ENCODE measurements around the gene NKD2. TPM values are rescaled to one million over a fixed set of nuclear protein-coding genes. Genes with fewer than 3 reads are reported as not detected.
"Not testable (repeated sequence)": the region's sequence is repeated elsewhere in the genome, so short reads cannot be mapped to it uniquely, and the experiment has no call there.

NKD2 gene
- total and polyA plus RNA-seq, 11 donors: 0.56 to 6.6 (median 2.3) TPM

DNA sequence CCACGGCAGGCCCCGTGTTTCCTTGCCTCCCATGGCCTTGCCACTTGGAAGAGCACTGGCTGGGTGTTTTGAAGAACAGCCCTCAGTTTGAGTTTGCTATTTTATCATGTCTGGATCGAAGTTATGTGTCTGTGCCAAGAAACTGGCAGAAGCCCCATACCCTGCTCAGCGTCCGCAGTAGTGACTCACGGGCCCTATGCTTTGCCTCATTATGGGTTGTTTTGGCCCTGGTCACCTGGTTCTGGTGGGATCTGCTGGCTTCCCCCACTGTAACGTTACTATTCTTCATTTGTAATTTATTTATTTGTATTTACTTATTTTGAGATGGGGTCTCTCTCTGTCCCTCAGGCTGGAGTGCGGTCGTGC, 42.3 kb upstream of the NKD2 start:
- Histone ChIP-seq H3K27me3 (peaks cover 0 to 19% (median 0%) of the 10 kb centered on the region in 9 donors), H3K36me3 (no peaks in the 10 kb centered on the region), H3K4me3 (no peak overlapping the region), H3K9me3 (no peaks in the 10 kb centered on the region), H3K27ac (no peak overlapping the region), H3K4me1 (peaks cover 0 to 30% (median 0%) of the 10 kb centered on the region in 12 donors)
- DNase-seq (no peak), ATAC-seq (no peak)
- no peak for TF ChIP-seq POLR2A (IDR thresholded peaks at IDR 0.05)
- TF ChIP-seq CTCF (IDR thresholded peaks at IDR 0.05): no peak
- WGBS, 4 donors: 79 to 87% (median 83%) methylated on average over 9 of the region's 9 CpGs
- intact Hi-C loops (cut with DNase I): no loop called here

GRCh38 chr5:966941-967340, 41.7 kb upstream of the NKD2 start:
- no peak overlapping the region for H3K27ac ChIP-seq
- no peaks in the 10 kb centered on the region for H3K36me3 ChIP-seq
- H3K4me3 ChIP-seq: no peak overlapping the region
- H3K4me1 ChIP-seq: peaks cover 0 to 30% (median 0%) of the 10 kb centered on the region in 12 donors
- peaks cover 0 to 19% (median 0%) of the 10 kb centered on the region in 9 donors for H3K27me3 ChIP-seq
- 82 to 86% (median 85%) methylated on average over 6 of the region's 6 CpGs for WGBS, 4 donors
- TF ChIP-seq POLR2A (IDR thresholded peaks at IDR 0.05) (no peak), CTCF (IDR thresholded peaks at IDR 0.05) (no peak)
- peaks cover 0 to 4% (median 0%) of the 10 kb centered on the region in 12 donors for H3K9me3 ChIP-seq
- intact Hi-C loops (cut with DNase I): no loop called here
- DNase-seq (no peak), ATAC-seq (no peak)

GRCh38 chr5:968881-969280, 39.7 kb upstream of the NKD2 start:
- intact Hi-C loops (cut with DNase I): no loop called here
- no peaks in the 10 kb centered on the region for H3K36me3 ChIP-seq
- no peak overlapping the region for H3K4me3 ChIP-seq
- DNase-seq: peak in 1 of 5 donors; percentile 9
- H3K4me1 ChIP-seq: peaks cover 0 to 20% (median 0%) of the 10 kb centered on the region in 12 donors
- peaks cover 0 to 6% (median 0%) of the 10 kb centered on the region in 12 donors for H3K9me3 ChIP-seq
- TF ChIP-seq CTCF (IDR thresholded peaks at IDR 0.05) (no peak), POLR2A (IDR thresholded peaks at IDR 0.05) (no peak)
- H3K27ac ChIP-seq: peak overlapping the region in 6 of 12 donors; percentile 18 to 41 (median 32)
- WGBS, 4 donors: 48 to 59% (median 55%) methylated on average over 6 of the region's 6 CpGs
- peak in 3 of 4 donors; percentile 29 to 36 (median 31) for ATAC-seq
- H3K27me3 ChIP-seq: peaks cover 0 to 19% (median 0%) of the 10 kb centered on the region in 9 donors

- ATAC-seq (peak; percentile 61 to 91 (median 72)), DNase-seq (peak in 3 of 5 donors; percentile 60 to 72 (median 67))
- WGBS, 4 donors: 64 to 72% (median 68%) methylated on average over 14 of the region's 14 CpGs
- peak overlapping the region in 1 of 12 donors; percentile 12 for H3K4me3 ChIP-seq
- no peaks in the 10 kb centered on the region for H3K36me3 ChIP-seq
- intact Hi-C loops (cut with DNase I): no loop called here
- H3K27ac ChIP-seq: peak overlapping the region in 3 of 12 donors; percentile 34 to 39 (median 39)
- peaks cover 0 to 16% (median 0%) of the 10 kb centered on the region in 12 donors for H3K4me1 ChIP-seq
- peaks cover 0 to 19% (median 0%) of the 10 kb centered on the region in 9 donors for H3K27me3 ChIP-seq
- TF ChIP-seq POLR2A (IDR thresholded peaks at IDR 0.05) (no peak), CTCF (IDR thresholded peaks at IDR 0.05) (no peak)
- peaks cover 0 to 6% (median 0%) of the 10 kb centered on the region in 12 donors for H3K9me3 ChIP-seq
Measured at GRCh38 chr5:969408-969839, 39.2 kb upstream of the NKD2 start.

DNA sequence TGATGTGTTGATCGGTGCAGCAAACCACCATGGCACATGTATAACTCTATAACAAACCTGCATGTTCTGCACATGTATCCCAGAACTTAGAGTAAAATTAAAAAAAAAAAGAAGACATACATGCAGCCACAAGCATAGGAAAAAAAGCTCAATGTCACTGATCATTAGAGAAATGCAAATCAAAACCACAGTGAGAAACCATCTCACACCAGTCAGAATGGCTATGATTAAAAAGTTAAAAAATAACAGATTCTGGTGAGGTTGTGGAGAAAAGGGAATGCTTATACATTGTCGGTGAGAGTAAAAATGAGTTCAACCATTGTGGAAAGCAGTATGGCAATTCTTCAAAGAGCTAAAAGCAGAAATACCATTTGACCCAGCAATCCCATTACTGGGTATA, 36.0 kb upstream of the NKD2 start:
- H3K4me1 ChIP-seq; H3K4me3 ChIP-seq; DNase-seq; ATAC-seq; H3K36me3 ChIP-seq; H3K27ac ChIP-seq; H3K9me3 ChIP-seq; intact Hi-C loops (cut with DNase I): not testable (repeated sequence)
- peaks cover 0 to 10% (median 0%) of the 10 kb centered on the region in 9 donors for H3K27me3 ChIP-seq
- WGBS, 4 donors: 90 to 100% (median 96%) methylated on average over 2 of the region's 2 CpGs
